RWPE2 (cell line): ENCODE measurements around the gene ZNF318.
"Not testable (repeated sequence)": the region's sequence is repeated elsewhere in the genome, so short reads cannot be mapped to it uniquely, and the experiment has no call there.

ENCODE experiments used
- ATAC-seq: fragments of 200-7000 bp; cut with Tn5 transposase; 3 replicates; pipeline ENCODE4 v1.9.1; 2021; ENCODE audit warnings: low read depth
- DNase-seq: peaks from one replicate; pipeline ENCODE4 v3.0.0-alpha.2; 2020; ENCODE audit warnings: low spot score
- H3K27ac ChIP-seq: fragments of 450-650 bp; 2 replicates; pipeline ENCODE4 v1.5.1; 2017; ENCODE audit warnings: mild to moderate bottlenecking; ENCODE audit not compliant: poor library complexity, severe bottlenecking
- H3K27me3 ChIP-seq: fragments of 250-450 bp; sonication (Bioruptor Pico); 2 replicates; pipeline ENCODE4 v1.5.1; 2021; ENCODE audit warnings: mild to moderate bottlenecking, moderate library complexity; ENCODE audit not compliant: insufficient read depth, poor library complexity, severe bottlenecking
- H3K36me3 ChIP-seq: fragments of 250-450 bp; sonication (Bioruptor Pico); 2 replicates; pipeline ENCODE4 v1.5.1; 2020; ENCODE audit warnings: low read depth, mild to moderate bottlenecking, moderate library complexity
- H3K4me1 ChIP-seq: fragments of 250-450 bp; sonication (Bioruptor Pico); 2 replicates; pipeline ENCODE4 v1.5.1; 2021; ENCODE audit warnings: mild to moderate bottlenecking, moderate library complexity; ENCODE audit not compliant: insufficient read depth, poor library complexity, severe bottlenecking
- H3K4me3 ChIP-seq: fragments of 250-450 bp; sonication (Bioruptor Pico); 2 replicates; pipeline ENCODE4 v1.5.1; 2021; ENCODE audit warnings: mild to moderate bottlenecking, moderate library complexity; ENCODE audit not compliant: severe bottlenecking
- H3K9me3 ChIP-seq: fragments of 250-450 bp; sonication (Bioruptor Pico); 2 replicates; pipeline ENCODE4 v1.5.1; 2021; ENCODE audit warnings: mild to moderate bottlenecking, moderate library complexity; ENCODE audit not compliant: severe bottlenecking
- TF ChIP-seq, protein P1 (sequence below): fragments of 450-650 bp; IDR thresholded peaks from one replicate; pipeline ENCODE4 v1.5.1; 2017; ENCODE audit warnings: mild to moderate bottlenecking, moderate library complexity; ENCODE audit not compliant: poor library complexity, severe bottlenecking

The ZNF318 gene

DNA sequence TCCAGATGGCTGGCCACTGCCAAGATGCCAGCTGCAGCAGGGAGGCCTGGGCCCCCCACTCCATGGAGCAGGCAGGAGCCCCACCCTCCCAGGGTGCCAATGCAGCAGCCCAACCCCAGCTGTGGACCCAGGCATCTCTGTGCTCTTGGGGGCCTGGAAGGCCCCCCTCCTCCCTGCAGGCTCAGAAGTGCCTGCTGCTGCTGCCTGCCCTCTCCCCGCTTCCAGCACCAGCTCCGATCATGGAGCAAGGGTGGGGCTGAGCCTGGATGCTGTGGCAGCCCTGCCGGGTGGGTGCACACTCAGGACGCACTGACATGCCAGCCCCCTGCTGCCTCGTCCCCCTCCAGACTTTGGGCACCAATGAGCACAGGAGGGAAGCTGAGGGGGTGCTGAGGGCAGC lies 43.1 kb upstream of the ZNF318 start:
- ATAC-seq: no peak
- H3K4me1 ChIP-seq: no peaks in the 10 kb centered on the region
- DNase-seq: no peak
- H3K36me3 ChIP-seq: no peaks in the 10 kb centered on the region
- H3K27me3 ChIP-seq: no peaks in the 10 kb centered on the region
- TF ChIP-seq, protein P1, sequence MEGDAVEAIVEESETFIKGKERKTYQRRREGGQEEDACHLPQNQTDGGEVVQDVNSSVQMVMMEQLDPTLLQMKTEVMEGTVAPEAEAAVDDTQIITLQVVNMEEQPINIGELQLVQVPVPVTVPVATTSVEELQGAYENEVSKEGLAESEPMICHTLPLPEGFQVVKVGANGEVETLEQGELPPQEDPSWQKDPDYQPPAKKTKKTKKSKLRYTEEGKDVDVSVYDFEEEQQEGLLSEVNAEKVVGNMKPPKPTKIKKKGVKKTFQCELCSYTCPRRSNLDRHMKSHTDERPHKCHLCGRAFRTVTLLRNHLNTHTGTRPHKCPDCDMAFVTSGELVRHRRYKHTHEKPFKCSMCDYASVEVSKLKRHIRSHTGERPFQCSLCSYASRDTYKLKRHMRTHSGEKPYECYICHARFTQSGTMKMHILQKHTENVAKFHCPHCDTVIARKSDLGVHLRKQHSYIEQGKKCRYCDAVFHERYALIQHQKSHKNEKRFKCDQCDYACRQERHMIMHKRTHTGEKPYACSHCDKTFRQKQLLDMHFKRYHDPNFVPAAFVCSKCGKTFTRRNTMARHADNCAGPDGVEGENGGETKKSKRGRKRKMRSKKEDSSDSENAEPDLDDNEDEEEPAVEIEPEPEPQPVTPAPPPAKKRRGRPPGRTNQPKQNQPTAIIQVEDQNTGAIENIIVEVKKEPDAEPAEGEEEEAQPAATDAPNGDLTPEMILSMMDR: no peak
- H3K27ac ChIP-seq: no peak overlapping the region
- no peaks in the 10 kb centered on the region for H3K9me3 ChIP-seq
- H3K4me3 ChIP-seq: no peak overlapping the region

- not testable (repeated sequence) for H3K36me3 ChIP-seq, H3K9me3 ChIP-seq, DNase-seq, H3K27me3 ChIP-seq, H3K4me1 ChIP-seq, H3K27ac ChIP-seq, H3K4me3 ChIP-seq, ATAC-seq
Measured at GRCh38 chr6:43410776-43411175, 41.3 kb upstream of the ZNF318 start.

GRCh38 chr6:43408259-43408658 lies 38.8 kb upstream of the ZNF318 start:
- Histone ChIP-seq H3K4me1 (no peaks in the 10 kb centered on the region), H3K9me3 (no peaks in the 10 kb centered on the region), H3K4me3 (no peak overlapping the region), H3K27ac (no peak overlapping the region), H3K36me3 (no peaks in the 10 kb centered on the region), H3K27me3 (no peaks in the 10 kb centered on the region)
- TF ChIP-seq, protein P1: no peak
- ATAC-seq (no peak), DNase-seq (no peak)

GRCh38 chr6:43407296-43407695 lies 37.8 kb upstream of the ZNF318 start:
- TF ChIP-seq, protein P1: no peak
- DNase-seq (no peak), ATAC-seq (no peak)
- Histone ChIP-seq H3K4me3 (no peak overlapping the region), H3K9me3 (no peaks in the 10 kb centered on the region), H3K27ac (no peak overlapping the region), H3K4me1 (no peaks in the 10 kb centered on the region), H3K36me3 (no peaks in the 10 kb centered on the region), H3K27me3 (no peaks in the 10 kb centered on the region)

DNA sequence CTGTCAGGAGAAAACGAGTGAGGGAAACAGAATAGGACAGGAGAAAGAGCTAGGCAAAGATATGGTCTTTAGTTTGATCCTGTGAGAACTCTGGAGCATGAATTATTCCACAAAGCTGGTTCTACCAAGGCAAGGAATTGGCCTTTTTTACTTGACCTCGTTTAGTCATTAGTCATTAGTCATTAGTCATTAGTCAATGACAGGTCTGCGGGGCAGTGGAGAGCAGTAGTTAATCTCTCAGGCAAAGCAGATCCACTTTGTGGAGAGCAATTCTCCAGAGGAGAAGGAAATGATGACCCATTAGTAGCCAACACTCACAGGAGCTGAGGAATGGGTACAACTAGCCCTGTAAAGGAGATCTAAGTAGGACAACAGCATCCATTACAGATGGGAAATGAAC lies 35.9 kb upstream of the ZNF318 start:
- Histone ChIP-seq H3K4me1 (no peaks in the 10 kb centered on the region), H3K27me3 (no peaks in the 10 kb centered on the region), H3K36me3 (no peaks in the 10 kb centered on the region), H3K4me3 (no peak overlapping the region), H3K27ac (no peak overlapping the region), H3K9me3 (no peaks in the 10 kb centered on the region)
- ATAC-seq (peak; percentile 66), DNase-seq (no peak)
- TF ChIP-seq, protein P1: no peak
